HG03103 (cell line): Measurements from ENCODE around the gene ST6GALNAC2.

Source experiments
- ATAC-seq: cut with Tn5 transposase; IDR thresholded peaks from one replicate; pipeline ENCODE4 v1.9.1; 2021; ENCODE audit warnings: low read depth; ENCODE audit not compliant: unreplicated experiment

Gene ST6GALNAC2

GRCh38 chr17:76558198-76559095 is 27.2 kb downstream of the ST6GALNAC2 start:
- ATAC-seq: no peak

- ATAC-seq: peak; percentile 70
Measured at GRCh38 chr17:76557368-76558197, 28.1 kb downstream of the ST6GALNAC2 start.

GRCh38 chr17:76556765-76557367 is 28.8 kb downstream of the ST6GALNAC2 start:
- peak; percentile 9 for ATAC-seq

- no peak for ATAC-seq
Measured at GRCh38 chr17:76554131-76554530, 31.5 kb downstream of the ST6GALNAC2 start.

GRCh38 chr17:76553178-76553908 is 32.3 kb downstream of the ST6GALNAC2 start:
- ATAC-seq: no peak

- ATAC-seq: no peak
Measured at GRCh38 chr17:76551685-76552084, 34.0 kb downstream of the ST6GALNAC2 start.

DNA sequence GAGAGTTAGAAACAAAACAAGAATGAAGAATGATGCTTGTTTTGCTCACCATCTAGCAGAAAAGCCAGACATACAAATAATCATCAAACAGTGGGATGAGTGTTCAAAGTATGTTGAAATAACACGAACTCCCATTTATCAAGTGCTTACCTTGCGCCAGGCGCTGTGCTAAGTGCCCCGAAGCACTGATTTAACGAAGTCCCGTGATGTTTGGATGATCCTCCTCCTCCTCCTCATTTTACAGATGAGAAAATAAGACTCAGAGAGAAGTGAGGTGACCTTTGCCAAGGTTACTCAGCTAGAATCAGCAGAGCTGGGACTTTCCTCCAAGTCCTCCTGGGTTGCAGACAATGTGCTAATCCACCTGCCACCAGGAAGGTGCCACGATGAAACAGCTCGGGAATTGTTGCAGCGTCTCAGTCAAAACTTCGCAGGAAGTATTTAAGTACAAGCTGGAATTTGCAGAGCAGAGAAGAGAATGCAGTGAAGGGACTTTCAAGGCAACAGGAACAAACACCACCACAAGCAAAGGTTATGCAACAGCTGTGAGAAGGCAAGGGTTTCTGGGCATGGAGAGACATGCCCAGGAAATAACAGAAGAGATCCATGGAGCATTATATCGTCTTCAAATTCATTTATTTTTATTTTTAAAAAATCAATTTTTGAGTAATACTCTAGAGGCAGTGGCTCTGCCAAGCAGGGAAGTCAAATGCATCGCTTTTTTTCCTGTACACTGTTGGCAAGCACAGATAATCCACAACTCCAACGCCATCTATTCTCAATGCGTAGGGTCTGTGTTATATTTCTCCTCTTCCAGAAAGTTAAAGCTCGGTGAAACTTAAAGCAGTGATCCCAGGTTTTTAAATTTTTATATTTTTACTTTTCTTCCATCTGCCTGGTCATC is 34.7 kb downstream of the ST6GALNAC2 start:
- ATAC-seq: no peak

DNA sequence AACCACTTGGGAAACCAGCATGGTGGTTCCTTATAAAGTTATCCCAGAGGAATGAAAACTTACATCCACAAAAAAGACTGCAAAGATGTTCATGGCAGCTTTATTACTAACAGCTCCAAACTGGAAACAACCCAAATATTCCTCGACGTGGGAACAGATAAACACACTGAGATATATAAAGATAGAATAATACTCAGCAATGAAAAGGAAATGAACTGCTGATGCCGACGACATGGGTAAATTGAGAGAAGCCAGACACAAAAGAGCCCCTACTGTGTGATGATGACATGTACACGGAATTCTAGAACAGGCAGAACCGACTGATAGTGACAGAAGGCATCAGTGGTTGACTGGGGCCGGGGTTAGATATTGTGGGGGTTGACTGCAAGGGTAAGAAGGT is 36.1 kb downstream of the ST6GALNAC2 start:
- no peak for ATAC-seq

- no peak for ATAC-seq
Measured at GRCh38 chr17:76549215-76549518, 36.5 kb downstream of the ST6GALNAC2 start.

DNA sequence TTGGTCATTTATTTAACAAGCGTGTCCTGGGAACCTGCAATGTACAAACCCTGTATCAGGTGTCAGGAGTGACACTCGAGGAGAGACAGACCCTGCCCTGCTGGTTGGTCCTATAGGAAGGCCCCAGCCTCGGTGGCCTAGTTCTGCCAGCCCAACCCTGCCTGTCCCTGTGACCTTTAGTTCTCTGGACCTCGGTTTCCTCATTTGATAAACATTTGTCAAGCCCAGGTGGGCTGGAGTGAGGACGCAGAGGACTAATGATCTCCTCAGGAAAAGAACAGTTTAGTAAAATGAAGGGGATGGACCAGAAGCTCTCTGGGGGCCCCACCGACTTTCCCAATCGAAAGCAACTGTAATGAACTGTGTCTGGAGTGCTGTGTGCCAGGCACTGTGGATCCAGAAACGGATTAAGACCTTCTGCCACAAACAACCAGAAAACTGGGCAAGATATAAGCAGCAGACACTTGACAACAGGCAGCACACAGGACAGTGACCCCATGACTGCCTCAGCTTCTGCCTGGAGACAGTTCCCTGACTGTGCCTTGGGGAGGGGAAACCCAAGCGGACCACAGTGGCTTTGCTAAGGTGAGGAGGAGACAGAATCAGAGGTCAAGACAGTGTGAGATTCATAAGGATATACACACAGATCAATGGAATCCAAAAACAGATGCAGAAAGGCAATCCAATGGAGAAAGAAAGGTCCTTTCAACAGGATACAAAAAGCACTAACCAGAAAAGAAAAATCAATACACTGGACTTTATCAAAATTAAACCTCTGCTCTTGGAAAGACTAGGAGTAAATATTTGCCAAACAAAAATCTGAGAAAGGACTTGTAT is 37.1 kb downstream of the ST6GALNAC2 start:
- ATAC-seq: no peak

- no peak for ATAC-seq
Measured at GRCh38 chr17:76547642-76548202, 37.9 kb downstream of the ST6GALNAC2 start.

GRCh38 chr17:76547183-76547641 is 38.4 kb downstream of the ST6GALNAC2 start:
- no peak for ATAC-seq

DNA sequence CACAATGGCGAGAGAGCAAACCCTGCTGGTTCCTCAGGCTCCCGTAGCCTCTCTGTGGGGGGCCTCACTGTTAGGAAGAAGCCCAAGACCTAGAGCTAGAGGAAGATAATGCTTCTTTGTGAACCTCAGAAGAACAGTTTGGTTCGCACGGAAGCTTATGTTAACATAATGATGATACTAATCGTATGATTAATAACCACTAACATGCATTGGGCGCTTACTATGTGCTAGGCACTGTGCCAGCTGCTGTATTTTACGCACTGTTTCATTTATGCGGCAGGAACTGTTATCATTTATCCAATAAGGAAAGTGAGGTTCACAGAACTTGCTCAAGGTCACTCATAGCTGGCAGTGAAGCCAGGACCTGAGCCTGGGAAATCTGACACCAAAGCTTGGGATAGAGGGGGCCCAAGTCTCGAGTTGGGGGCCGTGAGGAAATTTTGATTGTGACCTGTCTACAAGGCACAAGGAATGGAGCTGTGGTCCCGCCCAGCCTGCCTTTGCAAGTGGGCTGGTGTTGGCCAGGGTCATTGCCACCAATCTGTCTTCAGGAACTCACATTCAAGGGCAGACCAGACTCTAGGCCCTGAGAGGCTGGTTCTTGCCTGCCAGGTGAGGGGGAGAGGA is 39.0 kb downstream of the ST6GALNAC2 start:
- ATAC-seq: no peak

DNA sequence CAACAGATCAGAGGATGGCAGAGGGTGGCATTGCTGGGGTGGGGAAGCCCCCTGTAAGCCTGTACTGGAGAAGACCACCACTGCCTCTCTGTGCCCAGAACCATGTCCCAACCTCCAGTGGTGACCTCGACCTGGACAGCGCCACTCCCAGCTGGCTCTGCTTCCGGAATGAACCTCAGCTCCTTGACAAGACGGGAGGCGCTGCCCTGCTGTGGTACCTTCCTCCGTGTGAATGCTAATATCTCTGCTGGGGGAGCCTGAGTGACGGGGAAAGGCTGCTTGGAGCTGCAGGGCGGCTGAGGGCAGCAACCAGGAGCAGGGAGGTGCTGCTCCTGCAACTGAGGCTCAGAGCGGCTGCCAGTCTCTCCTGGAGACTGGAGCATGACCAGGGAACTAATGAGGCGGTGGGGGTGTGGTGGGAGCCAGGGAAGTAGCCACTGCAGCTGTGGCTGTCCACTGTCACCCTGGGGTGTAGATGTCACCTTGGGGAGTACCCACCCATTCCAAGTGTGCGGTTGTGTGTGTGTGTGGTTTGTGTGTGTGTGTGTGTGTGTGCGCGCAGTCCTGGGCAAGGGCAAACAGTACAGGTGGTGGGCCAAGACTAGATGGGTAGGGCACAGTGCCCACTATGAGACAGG is 39.6 kb downstream of the ST6GALNAC2 start:
- no peak for ATAC-seq

DNA sequence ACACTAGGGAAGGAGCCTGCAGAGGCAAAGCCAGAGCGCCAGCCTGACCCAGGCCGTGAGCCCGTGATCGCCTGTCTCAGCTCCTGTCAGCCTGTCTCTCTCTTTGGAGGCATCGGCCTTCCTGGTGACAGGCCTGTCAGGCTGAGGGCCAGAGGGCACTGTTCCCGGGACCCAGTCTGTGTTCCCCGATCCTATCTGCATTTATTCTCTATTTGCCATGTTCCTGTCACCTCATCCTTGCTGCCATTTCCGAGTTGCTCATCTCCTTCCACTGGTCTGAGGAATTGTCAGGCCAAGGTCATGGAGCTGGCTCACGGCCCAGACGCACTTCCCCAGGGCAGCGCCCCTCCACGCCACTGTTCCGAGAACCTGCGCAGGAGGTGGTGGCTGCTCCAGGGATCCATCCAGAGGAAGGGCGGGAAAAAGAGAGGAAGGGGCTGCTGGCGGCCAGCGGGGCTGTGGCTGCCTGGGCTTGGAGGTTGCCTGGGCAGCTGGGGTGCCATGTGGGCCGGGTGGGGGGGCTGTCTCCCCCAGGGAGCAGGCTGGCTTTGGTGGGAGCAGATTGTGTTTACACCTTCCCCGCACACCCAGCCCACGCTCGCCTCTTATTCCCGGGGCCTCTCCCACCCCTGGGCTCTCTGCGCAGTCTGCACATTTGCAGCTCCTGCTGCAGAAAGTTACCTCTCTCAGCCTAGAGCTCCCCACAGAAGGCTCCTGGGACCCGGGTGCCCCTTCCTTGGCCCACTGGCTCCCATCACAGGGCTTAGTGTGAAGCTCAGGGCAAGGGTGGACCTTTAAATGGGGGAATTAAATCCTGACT is 40.9 kb downstream of the ST6GALNAC2 start:
- ATAC-seq: no peak

- no peak for ATAC-seq
Measured at GRCh38 chr17:76543826-76544545, 41.7 kb downstream of the ST6GALNAC2 start.
